Measurements from ENCODE around the gene PEAR1.
A peak's percentile ranks its signal among the peaks of the same experiment; 100 is the strongest.

PEAR1 gene

GRCh38 chr1:156859523-156860112 is 33.9 kb upstream of the PEAR1 start:
- peak in 2 of 58 donors; percentile 2 to 36 for DNase-seq

- peak in 33 of 58 donors; percentile 4 to 36 (median 19) for DNase-seq
These were observed 33.3 kb upstream of the PEAR1 start for GRCh38 chr1:156860113-156860627.

GRCh38 chr1:156860628-156861423 is 32.7 kb upstream of the PEAR1 start, which contains the start of gene NTRK1:
NTRK1 (plus strand) TSS chr1:156860865; CDS start chr1:156860935, 70 bp downstream.
- peak in 13 of 58 donors; percentile 9 to 52 (median 18) for DNase-seq

GRCh38 chr1:156862584-156862983 is 30.9 kb upstream of the PEAR1 start:
- no peak for DNase-seq

GRCh38 chr1:156862997-156863599 is 30.4 kb upstream of the PEAR1 start:
- DNase-seq: no peak

- DNase-seq: no peak
These were observed 29.9 kb upstream of the PEAR1 start for GRCh38 chr1:156863631-156864030.

- DNase-seq: no peak
These were observed 28.7 kb upstream of the PEAR1 start for GRCh38 chr1:156864796-156865195.

GRCh38 chr1:156865258-156865657 is 28.3 kb upstream of the PEAR1 start:
- no peak for DNase-seq

GRCh38 chr1:156865865-156866248 is 27.7 kb upstream of the PEAR1 start:
- no peak for DNase-seq

GRCh38 chr1:156866249-156866909 is 27.1 kb upstream of the PEAR1 start:
- no peak for DNase-seq

- DNase-seq: no peak
These were observed 25.2 kb upstream of the PEAR1 start for GRCh38 chr1:156868341-156868740.

GRCh38 chr1:156869455-156869854 is 24.1 kb upstream of the PEAR1 start:
- DNase-seq: no peak

- DNase-seq: no peak
These were observed 19.9 kb upstream of the PEAR1 start for GRCh38 chr1:156873659-156874058.

GRCh38 chr1:156874142-156874541 is 19.4 kb upstream of the PEAR1 start:
- DNase-seq: no peak

- no peak for DNase-seq
These were observed 18.8 kb upstream of the PEAR1 start for GRCh38 chr1:156874572-156875340.

- no peak for DNase-seq
These were observed 18.2 kb upstream of the PEAR1 start for GRCh38 chr1:156875341-156875615.

GRCh38 chr1:156876281-156876680 is 17.2 kb upstream of the PEAR1 start:
- DNase-seq: no peak

- no peak for DNase-seq
These were observed 15.9 kb upstream of the PEAR1 start for GRCh38 chr1:156877433-156878170.

- no peak for DNase-seq
These were observed 13.6 kb upstream of the PEAR1 start for GRCh38 chr1:156879876-156880275.

- no peak for DNase-seq
These were observed 13.0 kb upstream of the PEAR1 start for GRCh38 chr1:156880473-156880872.
